Measurements from ENCODE around the gene PLA2G2E.

- TF ChIP-seq CTCF (IDR thresholded peaks at IDR 0.05 in 8 of 11, conservative IDR thresholded peaks at IDR 0.05 in 3 of 11) (no peak), POLR2AphosphoS5 (IDR thresholded peaks at IDR 0.05) (no peak), POLR2A (IDR thresholded peaks at IDR 0.05) (no peak)
Observed at GRCh38 chr1:19955534-19956170, 32.2 kb upstream of the PLA2G2E start.

Data from spleen (tissue), 7 donors.